Fibroblast of lung (primary cell): Measurements from ENCODE around the gene MAK.

Experiments
- CTCF ChIP-seq, 2 donors: IDR thresholded peaks in 1 of 2; conservative IDR thresholded peaks in 1 of 2; 1 replicate in 1 of 2; 2 replicates in 1 of 2; pipeline ENCODE4 v1.5.1; 2011 to 2012; ENCODE audit warnings: low read length in 2 of 2, control low read depth in 1 of 2, inconsistent platforms in 1 of 2, low read depth in 1 of 2, mild to moderate bottlenecking in 1 of 2
- EZH2 ChIP-seq: IDR thresholded peaks from 2 replicates; pipeline ENCODE4 v1.5.1; 2012; ENCODE audit warnings: low read length, control low read depth, mild to moderate bottlenecking; ENCODE audit errors: missing control alignments

GRCh38 chr6:10759884-10760329 lies 78.4 kb downstream of the MAK start:
- TF ChIP-seq CTCF (conservative IDR thresholded peaks at IDR 0.05 in 1 of 2, IDR thresholded peaks at IDR 0.05 in 1 of 2; ENCODE audit: low read depth in 1 of 2, low read length in 2 of 2) (no peak), EZH2 (no peak)
